NCI-H1694 (cell line): ENCODE data around the gene TMEM221.
A peak's percentile ranks its signal among the peaks of the same experiment; 100 is the strongest.

Source experiments
- DNase-seq: peaks from one replicate; lab custom pipeline; 2025; lab: John Stamatoyannopoulos, UW

TMEM221 gene

DNA sequence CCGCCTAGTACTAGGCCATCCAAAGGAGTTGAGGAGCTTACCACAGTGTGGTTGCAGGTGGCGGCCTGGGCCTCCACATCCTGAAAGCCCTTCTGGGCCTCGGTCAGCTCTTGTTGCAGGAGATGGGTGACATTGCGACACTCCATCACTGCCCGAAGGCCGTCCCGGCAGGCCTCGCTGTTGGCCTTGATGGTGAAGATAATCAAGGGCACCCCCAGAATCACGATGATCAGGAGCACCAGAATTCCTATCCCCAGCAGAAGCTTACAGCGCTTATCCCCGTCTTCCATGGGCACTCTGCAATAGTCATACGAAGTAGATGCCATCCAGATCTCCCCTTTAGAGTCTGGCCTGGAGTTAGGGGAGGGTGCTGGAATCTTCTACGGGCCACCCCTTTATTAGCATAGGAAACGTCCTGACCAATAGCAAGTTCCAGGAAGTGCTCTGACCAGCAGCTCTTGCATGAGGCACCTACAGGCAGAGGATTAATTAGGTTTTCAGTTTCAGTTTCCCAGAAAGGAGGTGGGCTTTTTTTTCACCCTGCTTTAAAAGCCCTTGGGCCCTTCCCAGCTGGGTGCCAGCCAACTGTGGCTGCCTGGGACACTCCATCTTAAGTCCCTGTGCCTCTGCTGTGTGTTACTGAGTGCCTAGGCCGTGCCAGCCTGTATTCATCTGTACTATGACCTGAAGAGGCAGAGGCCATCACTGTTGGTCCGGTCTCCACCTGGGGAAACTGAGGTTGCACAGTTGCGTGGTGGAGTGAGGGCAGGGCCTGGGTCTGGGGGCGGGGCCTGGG, 43.0 kb downstream of the TMEM221 start, which contains the start of gene BST2:
Gene BST2 (minus strand): TSS at position 381 of the 796 bp plus-strand sequence. CDS start 55 bp downstream, at position 326.
- DNase-seq = no peak

DNA sequence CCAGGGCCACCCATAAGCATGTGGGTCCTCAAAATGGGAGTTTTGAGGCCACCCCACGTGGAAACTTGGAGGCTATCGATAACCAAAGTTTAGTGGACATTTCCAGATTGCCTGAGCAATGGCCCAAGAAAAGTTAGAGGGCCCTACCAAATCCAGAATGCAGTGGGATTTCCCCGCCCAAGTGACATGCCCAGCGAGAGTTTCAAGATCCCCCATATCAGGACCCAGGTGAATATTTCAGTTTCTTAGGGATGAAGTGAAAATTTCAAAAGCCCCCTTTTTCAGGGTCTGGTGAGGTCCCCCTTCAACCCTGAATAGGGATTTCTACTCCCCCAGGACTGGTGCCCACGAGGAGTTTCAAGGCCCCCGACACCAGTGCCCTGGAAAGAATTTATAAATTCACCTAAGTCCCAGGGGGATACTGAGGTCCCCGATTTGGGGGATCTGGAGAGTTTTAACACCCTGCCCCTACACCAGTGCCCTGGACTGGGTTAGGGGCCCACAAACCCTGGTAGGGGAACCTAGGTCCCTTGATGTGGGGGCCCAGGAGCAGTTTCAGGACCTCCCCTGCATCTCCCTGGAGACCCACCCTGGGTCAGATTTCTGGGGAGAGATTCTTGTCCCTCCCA, 43.7 kb downstream of the TMEM221 start:
- no peak for DNase-seq

DNA sequence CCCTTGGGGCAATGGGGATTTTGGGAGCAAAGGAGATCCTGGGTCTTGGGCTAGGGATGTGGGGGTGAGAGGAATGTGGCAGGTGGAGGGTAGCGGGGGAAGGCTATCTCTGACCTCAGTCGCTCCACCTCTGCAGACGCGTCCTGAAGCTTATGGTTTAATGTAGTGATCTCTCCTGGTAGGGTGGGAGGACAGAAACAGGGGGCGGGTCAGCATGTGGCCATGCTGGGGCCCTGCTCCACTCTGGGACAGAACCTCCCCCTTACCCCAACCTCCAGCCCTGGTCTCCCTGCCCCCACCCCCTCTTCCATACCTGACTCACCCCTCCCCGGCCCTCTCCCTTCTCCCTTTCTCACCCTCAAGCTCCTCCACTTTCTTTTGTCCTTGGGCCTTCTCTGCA, 44.5 kb downstream of the TMEM221 start:
- DNase-seq = no peak

DNA sequence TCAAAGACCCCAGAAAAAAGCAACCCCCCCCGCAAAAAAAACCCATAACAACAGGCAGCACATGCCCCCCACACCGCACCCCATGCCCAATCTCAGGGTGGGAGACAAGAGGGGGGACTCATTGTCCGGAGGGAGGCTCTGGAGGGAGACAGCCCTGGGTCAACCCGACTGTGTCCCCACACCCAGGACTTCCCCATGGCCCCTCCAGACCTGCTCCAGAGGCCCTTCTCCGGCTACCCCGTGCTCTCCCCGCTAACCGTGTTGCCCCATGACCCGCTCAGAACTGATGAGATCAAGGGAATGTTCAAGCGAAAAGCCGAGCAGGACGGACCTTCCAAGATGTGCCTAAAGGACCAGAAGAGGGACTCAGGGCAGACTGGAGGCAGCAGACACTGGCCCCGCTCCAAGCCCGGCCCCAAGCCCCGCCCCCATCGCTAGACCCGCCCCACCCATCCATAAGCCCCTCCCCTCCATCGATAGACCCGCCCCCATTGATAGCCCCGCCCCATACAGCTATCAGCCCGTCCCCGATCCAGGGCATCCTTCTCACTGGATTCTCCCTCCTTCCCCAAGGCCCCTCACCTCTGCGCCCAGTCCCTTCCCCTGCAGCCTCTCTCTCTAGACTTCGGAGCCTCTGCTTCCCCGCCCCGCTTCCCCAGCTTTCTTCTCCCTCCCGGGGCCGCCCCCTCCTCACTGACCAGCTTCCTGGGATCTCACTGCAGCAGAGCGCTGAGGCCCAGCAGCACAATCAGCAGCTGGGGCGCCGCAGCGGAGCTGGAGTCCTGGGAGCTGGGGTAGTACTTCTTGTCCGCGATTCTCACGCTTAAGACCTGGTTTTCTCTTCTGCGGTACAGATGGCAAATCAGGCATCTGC, 45.2 kb downstream of the TMEM221 start:
- no peak for DNase-seq

DNA sequence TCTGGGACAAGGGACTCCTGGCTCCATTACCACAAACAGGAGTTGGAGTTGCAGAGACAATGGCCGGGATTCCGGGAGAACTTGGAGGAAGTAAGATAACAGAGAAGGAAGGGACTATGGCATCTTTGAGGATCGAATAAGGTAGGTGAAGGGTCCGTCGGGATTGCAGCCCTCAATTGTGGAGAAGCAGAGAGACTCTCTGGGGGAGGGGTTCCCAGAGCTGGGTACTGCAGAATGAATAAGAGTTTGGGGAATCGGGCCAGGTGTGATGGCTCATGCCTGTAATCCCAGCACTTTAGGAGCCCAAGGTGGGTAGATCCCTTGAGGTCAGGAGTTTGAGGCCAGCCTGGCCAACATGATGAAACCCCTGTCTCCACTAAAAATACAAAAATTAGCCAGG, 46.8 kb downstream of the TMEM221 start:
- DNase-seq = no peak

DNA sequence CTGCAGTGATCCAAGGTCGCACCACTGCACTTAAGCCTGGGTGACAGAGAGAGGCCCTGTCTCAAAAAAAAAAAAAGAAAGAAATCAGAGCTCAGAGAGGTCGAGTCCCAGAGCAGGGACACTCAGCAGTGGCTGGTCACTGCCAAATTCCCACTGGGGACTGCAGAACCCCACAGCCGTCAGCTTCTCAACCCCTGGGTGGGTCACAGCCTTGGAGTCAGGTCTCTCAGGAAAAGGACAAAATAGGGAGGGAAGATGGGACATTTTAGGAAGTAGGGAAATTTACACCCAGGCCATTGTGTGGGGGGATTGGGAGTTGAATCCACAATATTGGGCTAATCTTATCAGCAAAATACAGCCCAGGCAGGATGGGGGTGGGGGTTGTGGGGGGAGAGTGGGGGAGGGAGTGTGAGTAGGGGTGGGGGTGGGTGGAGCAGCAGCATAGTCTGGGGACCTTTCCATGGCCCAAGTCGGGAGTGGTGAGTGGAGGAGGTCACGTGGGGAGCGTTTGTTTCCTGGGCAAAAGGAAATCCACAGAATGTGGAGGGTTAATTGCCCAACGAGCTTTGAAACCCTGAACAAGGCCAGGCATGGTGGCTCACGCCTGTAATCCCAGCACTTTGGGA, 49.5 kb downstream of the TMEM221 start:
- no peak for DNase-seq

DNA sequence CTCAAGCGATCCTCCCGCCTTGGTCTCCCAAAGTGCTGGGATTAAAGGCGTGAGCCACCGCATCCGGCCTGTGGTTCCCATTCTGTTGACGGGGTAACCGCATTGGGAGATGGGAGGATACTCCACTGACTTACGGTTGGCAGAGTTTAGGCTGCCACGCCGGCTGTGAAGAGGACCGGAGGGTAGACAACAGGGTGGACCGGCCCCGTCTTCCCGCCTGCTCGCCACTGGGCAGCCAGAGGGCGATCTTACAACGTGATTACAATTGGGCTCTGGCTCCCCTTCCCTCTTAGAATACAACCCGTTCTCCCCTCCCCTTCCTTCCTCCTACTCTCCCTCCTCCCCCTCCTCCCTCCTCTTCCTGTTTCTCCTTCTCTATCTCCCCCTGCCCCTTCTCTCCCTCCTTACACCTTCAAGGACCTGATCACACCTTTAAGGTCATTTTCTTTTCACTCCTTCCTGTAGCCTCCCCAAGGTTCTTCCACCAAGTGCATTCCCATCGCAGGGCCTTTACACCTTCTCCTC, 53.5 kb downstream of the TMEM221 start:
- DNase-seq = no peak

DNA sequence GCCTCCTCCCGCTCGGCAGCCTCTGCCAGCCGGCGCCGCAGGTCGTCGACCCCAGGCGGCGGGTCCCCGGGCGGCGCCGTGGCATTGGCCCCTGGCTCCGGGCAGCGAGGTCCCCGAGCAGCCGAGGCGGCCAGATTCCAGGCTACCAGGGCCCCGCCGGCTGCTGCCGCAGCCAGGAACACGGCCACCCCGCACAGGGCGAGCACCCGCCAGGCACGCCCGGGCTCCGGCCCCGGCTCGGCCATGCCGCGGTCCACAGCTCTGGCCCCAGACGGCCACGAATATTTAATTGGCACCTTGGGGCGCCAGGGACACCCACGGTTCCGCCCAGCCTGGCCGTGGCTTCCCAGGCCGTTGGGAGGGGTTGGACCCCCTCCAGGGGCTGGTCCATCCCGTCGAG, 54.6 kb downstream of the TMEM221 start, which contains the start of gene CCDC194:
Gene CCDC194 (minus strand): TSS at position 283 of the 400 bp plus-strand sequence. CDS start 38 bp downstream, at position 245.
- no peak for DNase-seq

DNA sequence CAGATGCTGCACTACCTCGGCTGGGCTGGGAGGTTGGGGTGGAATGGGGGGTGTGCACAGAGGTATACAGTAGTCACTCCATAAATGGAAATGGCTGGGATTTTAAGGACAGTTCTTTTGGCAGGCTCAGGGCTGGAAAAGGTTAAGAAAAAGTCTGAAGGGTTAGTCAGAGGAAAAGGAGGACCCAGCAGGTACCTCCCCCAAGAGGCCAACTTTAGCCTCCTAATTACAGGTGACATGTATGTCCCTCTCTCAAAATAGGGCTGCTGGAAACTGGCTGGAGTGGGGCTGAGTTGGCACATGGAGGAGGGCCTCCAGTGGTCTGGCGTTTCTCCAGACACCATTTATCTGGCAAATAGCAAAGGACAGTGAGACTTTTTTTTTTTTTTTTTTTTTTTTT, 55.5 kb downstream of the TMEM221 start:
- DNase-seq = no peak

DNA sequence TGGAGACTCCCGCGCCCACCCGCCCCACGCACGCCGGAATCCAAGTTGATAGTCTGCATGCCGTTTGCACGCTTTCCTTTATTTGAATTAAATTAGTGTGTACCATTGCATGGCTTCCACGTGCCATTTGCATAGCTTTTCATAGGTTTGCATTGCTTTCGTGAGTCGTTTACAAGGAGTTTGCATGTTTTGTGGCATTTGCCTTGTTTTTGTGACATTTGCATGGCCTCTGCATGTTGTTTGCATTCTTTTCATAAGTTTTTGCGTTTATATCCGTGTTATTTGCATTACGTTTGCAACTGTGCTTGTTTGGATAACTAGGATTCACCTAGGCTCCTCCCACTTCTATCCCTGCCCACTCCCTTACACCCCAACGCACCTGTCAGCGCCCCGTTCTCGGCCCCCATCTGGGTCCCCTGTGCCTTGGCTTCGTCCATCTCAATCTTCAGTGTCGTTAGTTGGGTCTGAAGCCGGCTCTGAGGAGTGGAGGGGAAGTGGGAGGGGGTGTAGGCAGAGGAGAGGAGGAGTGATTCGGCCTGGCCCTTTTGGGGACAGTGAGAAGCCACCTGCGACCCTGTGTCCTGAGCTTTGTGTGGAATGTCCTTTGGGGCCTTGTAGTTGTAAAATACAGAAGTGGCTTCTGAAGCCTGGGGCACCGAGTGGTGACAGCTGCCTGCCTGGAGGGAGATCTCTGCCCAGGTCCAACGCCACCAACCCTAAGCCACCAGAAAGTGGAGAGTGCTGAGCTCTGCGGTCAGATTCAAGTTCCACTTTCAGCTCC, 56.9 kb downstream of the TMEM221 start:
- no peak for DNase-seq

DNA sequence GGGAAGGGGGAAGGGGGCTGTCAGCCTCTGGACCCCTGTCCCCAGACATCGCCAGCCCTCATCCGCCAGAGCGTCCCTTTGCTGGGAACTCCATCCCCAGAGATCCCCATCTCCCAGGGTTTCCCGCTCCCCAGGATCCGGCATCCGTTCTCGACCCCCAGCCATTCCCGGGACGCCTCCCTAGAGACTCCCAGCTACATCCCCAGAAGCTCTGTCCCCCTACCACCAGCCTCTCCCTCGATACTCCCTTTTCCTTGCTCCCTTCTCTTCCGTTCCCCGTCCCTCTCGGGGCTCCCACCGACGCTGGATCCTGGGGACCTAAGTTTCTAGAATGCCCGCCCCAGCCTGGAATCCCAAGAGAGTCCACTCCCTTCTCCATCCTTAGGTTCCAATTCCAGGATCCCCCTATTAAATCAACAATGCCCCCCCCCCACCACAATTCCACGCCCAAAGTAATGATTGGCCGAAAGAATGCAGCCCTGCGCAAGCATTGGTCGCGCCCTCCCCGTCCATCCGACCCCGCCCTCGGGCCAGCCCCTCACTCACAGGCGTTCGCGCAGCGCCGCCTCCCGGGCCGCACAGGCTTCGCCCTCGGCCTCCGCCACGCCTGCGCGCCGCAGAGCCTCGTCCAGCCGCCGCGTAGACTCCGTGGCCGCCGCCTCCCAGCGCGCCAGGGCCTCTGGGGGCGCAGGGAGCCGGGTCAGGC, 57.6 kb downstream of the TMEM221 start:
- DNase-seq = peak; percentile 67

DNA sequence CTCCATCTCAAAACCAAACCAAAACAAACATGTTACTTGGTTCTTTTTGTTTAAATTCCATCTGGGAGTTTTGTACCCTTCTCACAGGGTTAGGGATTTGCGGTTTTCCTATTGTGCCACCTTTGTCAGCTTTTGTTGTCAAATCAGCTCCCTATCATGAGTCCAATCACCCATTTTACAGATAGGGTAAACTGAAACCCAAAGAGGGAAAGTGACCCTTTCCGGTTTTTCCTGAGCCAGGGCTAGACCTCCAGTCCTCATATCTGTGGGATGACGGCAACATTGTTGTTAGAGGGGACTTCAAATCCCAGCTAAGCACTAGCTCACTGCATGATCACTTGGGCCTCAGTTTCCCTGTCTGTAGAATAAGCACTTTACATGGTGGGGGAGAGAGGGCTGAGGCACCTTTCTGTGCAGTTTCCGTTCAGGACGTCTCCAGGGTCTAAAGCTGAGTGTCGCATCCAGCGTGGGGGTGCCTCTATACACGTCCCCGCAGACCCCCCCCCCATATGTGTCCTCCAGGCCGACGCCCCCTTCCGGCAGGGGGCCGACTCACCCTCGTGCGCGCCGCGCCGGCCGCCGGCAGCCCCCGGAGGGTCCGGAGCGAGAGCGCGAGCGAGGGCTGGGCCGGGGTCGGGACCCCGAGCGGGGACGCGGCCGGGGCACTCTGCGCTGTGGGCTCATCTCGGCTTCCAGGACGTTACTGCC, 58.4 kb downstream of the TMEM221 start:
- no peak for DNase-seq

DNA sequence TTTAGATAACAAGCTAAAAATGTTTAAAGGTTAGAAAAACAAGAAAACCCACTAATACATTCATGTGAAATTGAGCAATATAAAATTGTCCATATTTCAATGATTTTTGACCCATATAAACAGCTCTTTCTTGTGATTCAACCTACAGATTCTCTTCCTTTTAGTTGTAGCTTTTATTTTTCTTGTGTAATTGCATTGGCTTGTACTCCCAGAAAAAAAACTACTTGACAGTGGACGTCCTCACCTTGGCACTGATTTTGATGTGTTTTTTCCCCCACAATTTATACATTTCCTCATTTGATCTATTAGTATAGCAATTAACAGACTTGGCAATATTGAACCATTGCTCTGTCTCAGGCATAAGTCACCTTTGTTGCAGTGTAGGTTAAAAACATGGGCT, 59.2 kb downstream of the TMEM221 start:
- no peak for DNase-seq

DNA sequence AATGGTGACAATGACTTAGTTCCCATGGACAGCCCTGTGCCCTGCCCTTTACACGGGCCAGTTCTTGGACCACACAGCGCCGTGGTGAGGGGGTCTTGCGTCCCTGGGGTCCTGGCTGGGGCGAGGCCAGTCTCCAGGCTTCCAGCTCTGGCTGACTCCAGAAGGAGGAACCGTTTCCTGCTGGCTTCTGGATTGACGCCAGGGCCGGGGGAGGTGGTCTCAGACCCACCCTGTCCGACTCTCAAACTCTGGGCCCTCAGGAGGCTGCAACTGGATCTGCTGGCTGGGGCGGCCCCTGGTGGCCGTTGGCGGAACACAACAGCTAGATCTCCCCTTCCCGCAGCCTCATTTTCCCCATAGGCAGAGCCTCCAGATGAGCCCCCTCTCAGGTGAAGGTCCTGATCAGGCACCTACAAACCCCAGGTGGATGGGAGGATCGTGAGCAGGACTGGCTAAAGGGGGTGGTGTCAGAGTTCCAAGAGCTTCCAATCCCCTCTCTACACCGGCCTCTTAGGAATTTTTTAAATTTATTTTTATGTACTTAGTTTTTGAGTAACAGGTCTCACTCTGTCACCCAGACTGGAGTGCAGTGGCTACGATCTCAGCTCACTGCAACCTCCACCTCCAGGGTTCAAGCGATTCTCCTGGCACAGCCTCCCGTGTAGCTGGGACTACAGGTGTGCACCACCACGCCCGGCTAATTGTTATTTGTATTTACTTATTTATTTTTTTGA, 62.4 kb downstream of the TMEM221 start:
- DNase-seq = peak; percentile 8
